ENCODE measurements around the gene RANBP10. TPM values are rescaled to one million over a fixed set of nuclear protein-coding genes. Genes with fewer than 3 reads are reported as not detected.

RANBP10 gene
- total RNA-seq, 1 donor from 2014 or later: 21.7 TPM

DNA sequence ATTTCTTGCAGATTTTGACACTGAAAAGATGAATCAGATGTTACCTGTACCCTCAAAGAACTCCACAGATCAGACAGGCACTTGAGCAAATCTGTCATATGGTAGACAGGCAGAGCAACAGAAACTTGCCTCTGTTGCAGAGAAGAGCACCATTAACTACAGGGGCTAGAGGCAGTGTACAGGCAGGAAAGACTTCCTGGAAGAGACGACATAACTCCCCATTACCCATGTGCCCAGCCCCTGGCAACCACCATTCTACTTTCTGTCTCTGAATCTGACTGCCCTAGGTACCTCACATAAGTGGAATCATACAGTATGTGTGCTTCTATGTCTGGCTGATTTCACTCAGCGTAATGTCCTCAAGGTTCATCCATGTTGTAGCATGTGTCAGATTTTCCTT is 102.7 kb downstream of the RANBP10 start:
- TF ChIP-seq, protein P1, sequence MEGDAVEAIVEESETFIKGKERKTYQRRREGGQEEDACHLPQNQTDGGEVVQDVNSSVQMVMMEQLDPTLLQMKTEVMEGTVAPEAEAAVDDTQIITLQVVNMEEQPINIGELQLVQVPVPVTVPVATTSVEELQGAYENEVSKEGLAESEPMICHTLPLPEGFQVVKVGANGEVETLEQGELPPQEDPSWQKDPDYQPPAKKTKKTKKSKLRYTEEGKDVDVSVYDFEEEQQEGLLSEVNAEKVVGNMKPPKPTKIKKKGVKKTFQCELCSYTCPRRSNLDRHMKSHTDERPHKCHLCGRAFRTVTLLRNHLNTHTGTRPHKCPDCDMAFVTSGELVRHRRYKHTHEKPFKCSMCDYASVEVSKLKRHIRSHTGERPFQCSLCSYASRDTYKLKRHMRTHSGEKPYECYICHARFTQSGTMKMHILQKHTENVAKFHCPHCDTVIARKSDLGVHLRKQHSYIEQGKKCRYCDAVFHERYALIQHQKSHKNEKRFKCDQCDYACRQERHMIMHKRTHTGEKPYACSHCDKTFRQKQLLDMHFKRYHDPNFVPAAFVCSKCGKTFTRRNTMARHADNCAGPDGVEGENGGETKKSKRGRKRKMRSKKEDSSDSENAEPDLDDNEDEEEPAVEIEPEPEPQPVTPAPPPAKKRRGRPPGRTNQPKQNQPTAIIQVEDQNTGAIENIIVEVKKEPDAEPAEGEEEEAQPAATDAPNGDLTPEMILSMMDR (conservative IDR thresholded peaks at IDR 0.05): no peak
- Mint-ChIP-seq H3K4me3 (no peak overlapping the region), H3K4me1 (peaks cover 4% of the 10 kb centered on the region), H3K27ac (ENCODE audit: unreplicated experiment) (no peak overlapping the region), H3K27me3 (ENCODE audit: low read depth) (no peaks in the 10 kb centered on the region), H3K9me3 (no peaks in the 10 kb centered on the region), H3K36me3 (ENCODE audit: low read depth) (peaks cover 4% of the 10 kb centered on the region)
- DNase-seq (ENCODE audit: low read depth, low spot score): no peak

DNA sequence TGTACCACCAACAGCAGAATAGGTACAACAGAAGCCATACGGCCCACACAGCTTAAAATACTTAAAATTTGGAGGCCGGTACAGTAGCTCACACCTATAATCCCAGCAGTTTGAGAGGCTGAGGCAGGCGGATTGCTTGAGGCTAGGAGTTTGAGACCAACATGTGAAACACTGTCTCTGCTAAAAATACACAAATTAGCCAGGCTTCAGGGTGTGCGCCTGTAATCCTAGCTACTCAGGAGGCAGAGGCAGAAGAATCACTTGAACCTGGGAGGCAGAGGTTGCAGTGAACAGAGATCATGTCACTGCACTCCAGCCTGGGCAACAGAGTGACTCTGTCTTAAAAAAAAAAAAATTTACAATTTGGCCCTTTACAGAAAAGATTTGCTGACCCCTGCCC is 104.2 kb downstream of the RANBP10 start:
- Mint-ChIP-seq H3K4me3 (no peak overlapping the region), H3K27me3 (ENCODE audit: low read depth) (no peaks in the 10 kb centered on the region), H3K27ac (ENCODE audit: unreplicated experiment) (no peak overlapping the region), H3K4me1 (peaks cover 4% of the 10 kb centered on the region), H3K36me3 (ENCODE audit: low read depth) (peaks cover 10% of the 10 kb centered on the region), H3K9me3 (no peaks in the 10 kb centered on the region)
- TF ChIP-seq, protein P1 (conservative IDR thresholded peaks at IDR 0.05): no peak
- DNase-seq (ENCODE audit: low read depth, low spot score): no peak

DNA sequence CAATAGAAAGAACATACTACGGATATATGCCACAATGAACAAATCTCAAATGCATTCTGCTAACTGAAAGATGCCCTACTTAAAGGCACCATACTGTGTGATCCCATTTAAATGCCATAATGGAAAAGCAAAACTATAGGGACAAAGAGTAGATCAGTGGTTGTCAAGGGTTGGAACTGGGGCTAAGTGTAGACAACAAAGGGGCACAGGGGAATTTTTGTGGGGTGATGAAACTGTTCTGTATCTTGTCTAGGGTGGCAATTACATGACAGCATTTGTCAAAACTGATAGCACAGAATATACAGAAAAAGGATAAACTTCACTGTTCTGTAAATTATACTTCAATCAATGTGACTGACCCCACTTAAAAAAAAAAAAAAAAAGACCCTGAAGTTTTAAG is 104.9 kb downstream of the RANBP10 start:
- Mint-ChIP-seq H3K27ac (ENCODE audit: unreplicated experiment) (no peak overlapping the region), H3K9me3 (no peaks in the 10 kb centered on the region), H3K4me3 (no peak overlapping the region), H3K36me3 (ENCODE audit: low read depth) (peaks cover 10% of the 10 kb centered on the region), H3K4me1 (peaks cover 4% of the 10 kb centered on the region), H3K27me3 (ENCODE audit: low read depth) (no peaks in the 10 kb centered on the region)
- TF ChIP-seq, protein P1 (conservative IDR thresholded peaks at IDR 0.05): no peak
- no peak for DNase-seq (ENCODE audit: low read depth, low spot score)

DNA sequence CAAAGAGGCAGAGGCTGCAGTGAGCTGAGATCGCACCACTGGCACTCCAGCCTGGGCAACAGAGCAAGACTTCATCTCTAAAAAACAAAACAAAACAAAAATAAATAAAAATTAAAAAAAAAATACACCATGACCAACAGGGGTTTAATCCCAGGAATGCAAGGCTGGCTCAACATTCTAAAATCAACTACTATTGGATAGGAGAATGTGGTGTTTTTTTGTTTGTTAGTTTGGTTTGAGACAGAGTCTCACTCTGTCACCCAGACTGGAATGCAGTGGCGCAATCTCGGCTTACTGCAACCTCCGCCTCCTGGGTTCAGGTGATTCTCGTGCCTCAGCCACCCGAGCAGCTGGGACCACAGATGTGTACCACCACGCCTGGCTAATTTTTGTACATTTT is 107.1 kb downstream of the RANBP10 start:
- Mint-ChIP-seq H3K36me3 (ENCODE audit: low read depth) (peaks cover 8% of the 10 kb centered on the region), H3K27me3 (ENCODE audit: low read depth) (no peaks in the 10 kb centered on the region), H3K4me3 (no peak overlapping the region), H3K4me1 (peaks cover 4% of the 10 kb centered on the region), H3K9me3 (no peaks in the 10 kb centered on the region), H3K27ac (ENCODE audit: unreplicated experiment) (no peak overlapping the region)
- TF ChIP-seq, protein P1 (conservative IDR thresholded peaks at IDR 0.05): no peak
- DNase-seq (ENCODE audit: low read depth, low spot score): no peak

DNA sequence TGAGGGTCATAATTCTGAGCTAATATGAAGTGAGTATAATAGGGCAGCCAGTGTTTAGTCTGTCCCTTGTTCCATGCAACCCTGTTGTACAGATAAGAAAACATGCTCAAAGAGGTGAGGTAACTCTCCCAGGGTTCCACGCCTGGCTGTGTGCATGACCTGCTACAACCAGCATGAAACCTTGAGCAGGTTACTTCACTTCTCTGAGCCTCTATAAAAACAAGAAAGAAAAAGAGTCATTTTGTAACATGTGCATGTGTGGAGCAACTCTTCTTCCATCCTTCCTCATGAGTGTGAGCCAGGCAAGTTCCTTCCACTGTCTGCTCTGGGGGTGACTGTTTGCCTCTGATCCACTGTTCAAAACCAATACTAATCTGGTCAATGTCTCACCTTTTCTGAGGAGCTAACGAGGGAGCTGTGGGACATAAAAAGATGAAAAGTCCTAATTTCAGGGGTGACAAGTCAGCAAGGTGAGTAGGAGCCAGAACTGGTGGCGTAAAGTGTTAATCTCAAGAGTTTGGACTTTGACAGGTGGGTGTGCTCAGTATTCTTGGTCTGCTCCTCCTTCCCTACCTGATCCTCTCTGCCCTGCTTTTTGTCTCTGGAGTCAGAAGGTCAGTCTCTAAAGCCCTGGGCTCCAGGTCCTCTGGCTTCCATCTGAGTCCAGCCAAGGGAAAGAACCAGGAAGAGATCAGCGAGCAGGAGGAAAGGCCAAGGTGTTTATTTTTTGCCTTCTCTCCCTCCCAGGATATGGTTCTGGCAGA is 108.8 kb downstream of the RANBP10 start:
- Mint-ChIP-seq H3K27me3 (ENCODE audit: low read depth) (no peaks in the 10 kb centered on the region), H3K36me3 (ENCODE audit: low read depth) (peaks cover 8% of the 10 kb centered on the region), H3K4me3 (no peak overlapping the region), H3K9me3 (no peaks in the 10 kb centered on the region), H3K27ac (ENCODE audit: unreplicated experiment) (no peak overlapping the region), H3K4me1 (peaks cover 4% of the 10 kb centered on the region)
- DNase-seq (ENCODE audit: low read depth, low spot score): no peak
- TF ChIP-seq, protein P1 (conservative IDR thresholded peaks at IDR 0.05): no peak
